Fibroblast of gingiva (primary cell): Measurements from ENCODE around the gene HYAL1.
A peak's percentile ranks its signal among the peaks of the same experiment; 100 is the strongest.

ENCODE experiments used
- DNase-seq: peaks from one replicate; pipeline ENCODE4 v3.0.0-alpha.2; 2011; ENCODE audit warnings: low read depth

HYAL1 gene

DNA sequence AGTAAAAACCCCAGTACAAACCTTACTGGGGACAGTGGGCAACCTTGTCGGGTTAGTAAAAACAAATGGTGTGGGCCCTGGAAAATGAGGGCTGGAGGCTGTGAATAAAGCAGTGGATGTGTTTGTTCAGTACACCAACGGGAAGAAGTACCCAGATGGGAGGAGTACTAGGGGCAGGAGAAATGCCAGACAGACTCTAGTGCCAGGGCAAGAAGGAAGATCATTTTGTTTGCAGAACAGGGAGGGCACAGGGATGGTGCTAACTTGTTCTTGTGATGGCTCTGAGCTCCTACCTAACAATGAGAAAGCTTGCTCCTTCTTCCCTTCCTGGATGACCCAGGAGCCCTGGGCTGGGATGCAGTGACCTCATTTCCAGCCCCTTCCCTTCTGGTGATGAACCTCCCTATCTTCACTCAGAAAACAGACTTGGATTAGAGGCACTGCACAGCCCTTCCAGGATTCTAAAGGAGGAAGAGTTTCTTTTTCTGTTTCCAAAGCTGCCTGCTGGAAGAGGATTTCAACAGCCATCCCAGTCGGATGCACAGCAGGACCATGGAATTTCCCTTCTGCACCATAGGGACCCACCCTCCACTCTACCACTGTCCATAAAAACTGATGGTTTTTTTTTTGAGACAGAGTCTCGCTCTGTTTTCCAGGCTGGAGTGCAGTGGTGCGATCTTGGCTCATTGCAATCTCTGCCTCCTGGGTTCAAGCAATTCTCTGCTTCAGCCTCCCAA is 31.1 kb upstream of the HYAL1 start:
- DNase-seq = no peak

DNA sequence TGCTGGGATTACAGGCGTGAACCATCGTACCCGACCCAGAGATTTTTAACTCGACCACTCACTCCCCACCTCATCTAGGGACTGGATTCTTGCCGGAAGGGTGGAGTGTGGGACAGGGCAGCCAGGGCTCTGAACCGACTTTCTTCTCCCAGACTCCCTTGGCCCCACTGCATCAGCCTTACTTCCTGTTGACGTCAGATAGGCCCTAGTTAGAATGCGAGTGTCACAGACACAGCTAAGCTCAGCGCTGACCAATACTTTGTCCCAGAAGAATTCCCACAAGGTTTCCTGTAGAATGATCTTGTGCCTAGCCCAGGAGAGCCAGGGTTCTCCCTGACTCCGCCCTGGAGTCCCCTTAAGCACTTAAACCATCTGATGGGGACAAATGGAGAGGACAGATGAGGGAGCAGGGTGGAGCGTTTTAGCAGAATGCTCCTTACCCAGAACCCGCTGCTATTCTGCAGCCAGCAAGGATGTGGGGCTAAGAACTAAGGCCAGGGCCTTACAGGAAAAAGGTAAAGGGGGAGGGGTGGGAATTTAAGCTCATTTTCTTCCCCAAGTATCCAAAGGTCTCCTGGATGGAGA is 30.5 kb upstream of the HYAL1 start:
- peak; percentile 59 for DNase-seq

DNA sequence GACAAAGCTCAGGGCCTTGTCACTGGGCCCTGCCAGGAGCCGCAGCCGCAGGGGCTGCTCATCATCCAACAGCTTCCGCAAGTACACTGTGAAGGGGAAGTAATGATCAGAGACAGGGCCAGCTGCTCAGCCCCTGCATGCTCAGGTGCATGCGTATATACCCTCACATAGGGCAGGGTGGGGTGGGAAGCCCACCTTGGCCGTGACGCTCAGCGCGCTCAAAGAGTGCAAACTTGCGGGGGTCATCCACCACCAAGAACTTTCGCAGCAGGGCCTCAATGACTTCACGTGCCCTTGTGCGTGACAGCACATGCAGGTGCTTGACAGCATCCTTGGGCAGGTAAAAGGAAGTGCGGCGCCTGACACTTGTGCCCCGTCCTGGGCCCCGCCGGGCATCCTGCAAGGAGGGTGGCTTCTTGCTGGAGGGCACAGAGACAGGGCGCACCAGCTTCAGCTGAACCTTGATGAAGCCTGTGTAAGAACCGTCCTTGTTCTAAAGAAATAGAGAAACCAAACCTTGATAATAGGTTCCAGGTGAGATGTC is 28.1 kb upstream of the HYAL1 start:
- no peak for DNase-seq

DNA sequence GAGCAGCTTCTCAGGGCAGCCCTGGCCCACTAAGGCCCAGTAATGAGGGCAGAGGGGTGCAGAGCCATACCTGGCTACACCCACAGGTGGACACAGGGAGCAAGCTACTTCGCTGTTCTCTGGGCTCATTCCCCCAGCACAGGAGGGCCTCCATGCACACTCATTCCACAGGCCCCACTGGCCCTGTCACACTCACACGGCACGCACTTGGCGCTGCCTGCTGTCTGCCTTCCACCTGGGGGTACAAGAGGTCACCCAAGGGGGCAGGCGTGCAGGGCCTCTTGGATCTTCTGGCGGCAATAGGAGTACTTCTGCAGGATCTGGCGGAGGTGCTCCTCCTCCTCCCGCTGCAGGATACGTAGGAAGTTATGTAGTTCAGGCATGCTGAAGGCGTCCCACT is 27.0 kb upstream of the HYAL1 start:
- DNase-seq = no peak

DNA sequence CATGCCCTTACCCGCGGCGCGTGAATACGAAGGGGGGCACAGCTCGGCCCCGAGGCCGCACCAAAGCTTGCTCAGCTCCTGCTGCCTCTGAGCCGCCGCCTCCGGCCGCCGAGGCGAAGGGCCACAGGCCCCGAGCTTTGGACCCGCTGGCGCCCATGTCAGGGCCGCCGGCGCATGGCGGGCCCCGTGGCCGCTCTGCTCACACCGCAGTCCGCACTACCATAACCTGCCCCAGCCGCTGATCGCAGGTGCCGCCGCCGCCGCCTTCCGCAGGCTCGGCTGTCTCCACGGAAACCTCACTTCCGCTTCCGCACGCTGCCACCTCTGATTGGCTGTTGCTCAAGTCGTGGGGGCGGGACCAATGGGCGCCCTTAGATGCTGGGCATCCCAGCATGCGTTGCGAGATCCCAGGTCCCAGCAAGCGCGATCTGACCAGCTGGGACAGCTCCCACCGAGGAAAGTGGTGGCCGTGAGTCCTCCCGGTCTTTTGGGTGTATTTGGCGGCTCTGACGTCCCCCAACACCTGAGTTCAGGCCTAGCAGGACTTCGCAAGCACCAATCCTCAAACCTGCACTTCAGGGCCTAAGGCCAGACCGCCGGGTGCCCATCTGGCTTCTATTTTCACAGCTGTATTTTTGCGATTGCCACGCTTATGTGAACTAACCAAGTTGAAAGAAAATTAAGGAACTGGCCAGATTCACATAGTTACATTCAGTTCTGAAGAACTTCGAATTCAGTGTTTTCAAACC is 24.7 kb upstream of the HYAL1 start, which contains the start of gene TUSC2:
Gene TUSC2 (minus strand): TSS at position 281 of the 749 bp plus-strand sequence. CDS start 124 bp downstream, at position 157.
- peak; percentile 93 for DNase-seq

DNA sequence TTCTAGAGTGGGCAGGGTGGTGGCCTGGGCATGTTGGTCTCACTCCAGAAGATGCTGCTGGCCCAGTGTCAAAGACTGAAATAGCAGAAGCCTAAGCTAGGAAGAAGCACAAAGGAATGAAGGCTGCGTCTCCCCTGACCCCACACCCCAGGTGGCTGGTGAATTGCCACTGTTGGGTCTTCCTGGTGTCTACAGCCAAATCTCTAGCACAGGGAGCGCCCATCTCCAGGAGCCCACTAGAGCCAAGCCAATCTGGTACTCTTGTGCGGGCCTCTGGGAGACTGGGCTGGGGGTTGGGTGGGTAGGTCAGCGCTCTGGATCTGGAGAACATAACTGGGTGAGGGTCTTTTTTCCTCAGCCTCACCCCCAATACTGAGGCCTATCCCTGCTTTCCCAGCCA is 23.8 kb upstream of the HYAL1 start:
- no peak for DNase-seq

DNA sequence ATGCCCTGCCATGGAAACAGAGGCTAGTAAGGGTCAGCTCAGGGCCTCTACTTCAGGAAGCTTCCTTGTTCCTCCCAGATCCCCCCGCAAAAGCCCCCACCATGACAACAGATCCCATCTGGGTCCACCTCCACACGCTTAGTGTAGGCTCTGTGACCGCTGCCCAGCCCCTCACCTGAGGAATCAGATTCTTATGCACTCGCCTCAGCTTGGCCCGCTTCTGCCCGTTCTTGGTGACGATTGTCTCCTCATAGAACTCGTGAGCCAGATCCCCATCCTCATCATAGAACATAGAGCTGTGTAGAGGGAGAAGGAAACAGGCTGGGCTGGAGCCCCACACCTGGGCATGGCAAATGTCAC is 22.8 kb upstream of the HYAL1 start:
- no peak for DNase-seq

DNA sequence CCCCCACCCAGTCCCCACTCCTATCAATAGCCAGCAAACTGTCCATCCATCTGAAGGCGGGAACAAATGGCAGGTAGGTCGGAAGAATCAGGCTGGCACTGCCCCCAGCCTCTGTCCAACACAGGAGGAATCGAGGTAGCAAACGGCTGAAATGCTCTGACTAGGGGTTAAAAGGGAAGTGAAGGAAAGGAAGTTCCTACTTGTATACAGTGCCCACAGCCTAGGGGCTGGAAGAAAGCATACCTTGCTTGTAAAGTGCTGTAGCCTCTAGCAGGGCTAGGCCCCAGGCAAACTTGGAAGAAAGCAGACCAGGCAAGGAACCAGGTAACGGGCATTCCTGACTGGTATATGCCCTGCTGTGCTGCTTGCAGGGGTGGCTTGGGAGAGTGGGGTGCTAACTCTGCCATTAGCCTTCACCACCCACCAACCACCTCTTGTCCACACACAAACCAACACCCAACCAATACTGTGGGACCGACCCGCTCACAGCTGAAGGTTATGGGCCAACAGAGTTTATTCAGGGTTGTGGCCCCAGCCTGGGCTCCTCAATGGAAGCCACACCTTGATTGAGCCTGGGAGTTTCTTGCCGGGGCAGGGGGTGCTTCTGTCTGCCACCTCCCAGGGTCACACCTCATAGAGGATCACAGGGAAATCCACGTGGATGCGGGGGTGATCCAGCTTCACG is 22.3 kb upstream of the HYAL1 start:
- no peak for DNase-seq

DNA sequence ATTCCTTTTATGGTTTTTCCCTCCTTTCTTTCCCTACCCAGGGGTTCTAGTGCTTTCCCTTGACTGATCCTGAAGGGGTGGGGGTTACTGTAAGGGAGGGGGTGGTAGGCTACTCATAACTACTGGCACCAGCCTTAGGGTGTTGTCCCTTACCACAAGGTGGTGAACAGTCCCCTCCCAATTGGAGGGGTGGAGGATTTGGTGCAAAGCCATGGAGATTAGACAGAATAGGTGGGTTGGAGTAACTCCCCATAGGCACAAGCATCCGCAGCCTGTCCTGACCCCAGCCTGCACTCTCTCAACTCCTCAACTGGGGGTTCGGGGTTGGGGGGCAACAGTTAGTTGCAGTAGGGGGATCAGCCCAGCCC is 21.7 kb upstream of the HYAL1 start:
- DNase-seq = no peak

DNA sequence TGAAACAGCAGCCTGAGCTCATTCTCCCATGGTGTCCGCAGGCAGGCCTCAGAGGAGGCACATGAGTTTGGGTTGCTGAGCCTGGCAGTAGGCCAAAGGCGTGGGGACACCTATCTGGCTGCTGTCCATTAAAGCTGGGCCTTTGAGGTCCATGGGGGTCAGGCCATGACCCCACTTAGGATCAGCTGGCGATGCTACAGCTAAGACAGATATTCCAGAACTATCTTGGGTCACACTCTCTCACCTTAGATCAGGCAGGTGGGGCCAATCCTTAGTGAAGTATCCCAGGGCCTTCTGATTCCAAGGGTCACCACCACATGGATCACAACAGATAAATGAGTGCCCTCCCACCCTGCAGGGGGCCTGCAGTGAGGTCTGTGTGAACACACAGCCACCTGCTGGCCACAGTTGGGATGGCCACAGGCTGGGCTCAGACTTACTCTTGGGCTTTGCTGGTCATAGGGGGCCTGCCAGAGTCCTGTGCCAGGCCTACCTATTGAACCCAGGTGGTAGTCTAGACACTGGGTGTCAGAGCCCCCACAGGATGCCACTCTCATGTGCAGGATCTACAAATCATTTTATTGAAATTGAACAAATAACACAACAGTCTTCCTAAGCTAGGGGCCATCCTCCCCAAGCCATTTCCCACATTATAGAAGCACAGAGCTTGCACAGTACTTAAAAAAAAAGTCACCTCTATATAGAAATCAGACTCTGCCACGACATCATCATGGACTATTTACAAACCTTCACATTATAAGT is 21.2 kb upstream of the HYAL1 start:
- DNase-seq = peak; percentile 43

DNA sequence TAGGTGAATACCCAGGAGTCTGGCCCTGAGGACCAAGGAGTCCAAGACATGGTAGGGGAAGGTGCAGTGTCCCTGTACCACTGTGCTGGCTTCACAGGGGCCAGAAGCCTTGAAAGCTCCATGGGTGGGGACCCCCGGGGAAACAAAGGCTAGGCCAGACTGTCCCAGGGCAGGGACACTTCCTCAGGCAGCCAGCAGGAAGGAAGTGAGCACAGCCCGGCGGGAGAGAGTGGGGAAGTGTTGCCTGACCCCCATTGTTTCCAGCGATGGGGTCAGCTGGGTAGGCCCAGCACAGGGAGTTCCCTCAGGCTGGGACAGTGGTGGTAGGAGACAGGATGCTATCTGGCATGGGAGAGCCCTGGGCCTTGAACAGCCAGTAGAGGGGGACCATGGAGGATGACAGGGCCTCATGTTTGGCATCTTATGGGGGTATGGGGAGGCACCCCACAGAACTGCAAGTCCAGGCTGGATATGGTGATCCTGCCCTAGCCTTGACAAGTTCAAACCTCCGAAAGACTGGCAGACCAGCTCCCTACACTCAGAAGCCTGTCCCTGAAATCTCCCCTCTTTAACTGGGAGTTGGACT is 20.3 kb upstream of the HYAL1 start:
- no peak for DNase-seq

DNA sequence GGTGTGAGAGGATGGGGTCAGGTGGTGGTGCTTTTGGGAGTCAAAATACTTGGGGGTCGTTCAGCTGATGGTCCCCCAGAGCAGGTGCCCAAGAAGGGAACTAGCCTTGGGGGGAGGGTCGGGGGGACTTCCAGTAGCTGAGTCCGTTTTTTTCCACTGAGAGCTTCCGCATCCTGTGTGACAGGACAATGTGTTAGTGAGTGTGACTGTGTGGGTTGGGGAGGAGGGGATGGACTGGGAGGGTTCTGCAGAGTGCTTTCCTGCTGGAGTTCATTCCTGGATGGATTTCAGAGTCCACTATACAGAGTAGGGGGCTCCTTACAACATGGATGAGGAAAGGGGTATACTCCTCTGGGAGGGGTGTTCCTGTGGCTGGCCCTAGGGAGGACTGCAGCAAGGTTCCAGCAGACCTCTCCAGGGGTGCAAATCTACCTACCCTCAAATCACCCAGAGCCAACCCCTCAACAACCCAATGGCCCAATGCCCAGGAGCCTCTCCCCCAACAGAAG is 19.8 kb upstream of the HYAL1 start:
- DNase-seq = no peak

DNA sequence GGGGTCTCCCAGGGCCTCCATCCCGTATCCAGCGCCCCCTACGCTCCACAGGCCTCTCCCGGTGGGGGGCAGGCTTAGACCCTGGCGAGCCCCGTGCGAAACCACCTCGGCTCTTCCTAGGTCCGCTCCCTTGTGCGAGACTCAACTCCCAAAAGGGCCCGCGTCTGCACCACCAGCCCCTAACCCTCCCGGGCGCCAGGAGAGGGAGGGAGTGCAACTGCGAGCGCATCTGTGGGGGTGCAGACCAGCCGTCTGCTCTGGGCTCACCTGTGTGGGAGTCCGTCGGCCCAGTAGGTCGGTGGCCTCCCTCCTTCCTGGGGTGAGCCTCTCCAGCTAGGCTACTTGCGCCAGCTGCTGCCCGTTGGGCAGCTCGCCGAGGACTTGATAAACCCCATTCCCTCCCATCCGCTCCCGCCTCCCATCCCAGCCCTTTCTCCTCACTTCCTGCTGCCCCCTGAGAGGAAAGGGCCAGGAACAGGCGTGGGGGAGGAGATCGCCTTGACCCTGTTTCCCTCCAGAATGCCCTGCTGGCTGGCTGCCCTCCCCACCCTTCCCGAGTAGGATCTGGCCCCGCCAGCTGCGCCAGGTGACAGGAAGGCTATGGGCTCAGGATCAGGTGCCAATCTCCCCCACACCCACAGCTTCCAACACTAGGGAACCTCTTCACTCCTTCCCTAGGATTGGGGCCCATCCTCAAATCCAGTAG is 19.2 kb upstream of the HYAL1 start, which contains the start of gene HYAL2:
Gene HYAL2 (minus strand): TSS at position 360 of the 706 bp plus-strand sequence. CDS start 2,256 bp downstream, outside the sequence.
- no peak for DNase-seq

DNA sequence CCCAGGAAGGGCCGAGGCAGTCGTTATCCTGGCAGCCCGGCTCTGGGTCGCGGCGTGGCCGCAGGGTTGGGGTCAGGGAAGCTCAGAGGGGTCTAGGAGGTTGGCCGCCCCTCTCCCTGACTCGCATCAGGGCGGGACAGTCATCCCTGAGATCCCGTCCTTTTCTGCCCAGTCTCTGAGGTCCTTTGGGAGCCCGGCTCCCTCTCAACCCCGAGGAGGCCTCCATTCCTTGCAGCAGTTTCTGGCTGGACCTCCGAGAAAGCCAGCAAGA is 18.7 kb upstream of the HYAL1 start:
- no peak for DNase-seq

DNA sequence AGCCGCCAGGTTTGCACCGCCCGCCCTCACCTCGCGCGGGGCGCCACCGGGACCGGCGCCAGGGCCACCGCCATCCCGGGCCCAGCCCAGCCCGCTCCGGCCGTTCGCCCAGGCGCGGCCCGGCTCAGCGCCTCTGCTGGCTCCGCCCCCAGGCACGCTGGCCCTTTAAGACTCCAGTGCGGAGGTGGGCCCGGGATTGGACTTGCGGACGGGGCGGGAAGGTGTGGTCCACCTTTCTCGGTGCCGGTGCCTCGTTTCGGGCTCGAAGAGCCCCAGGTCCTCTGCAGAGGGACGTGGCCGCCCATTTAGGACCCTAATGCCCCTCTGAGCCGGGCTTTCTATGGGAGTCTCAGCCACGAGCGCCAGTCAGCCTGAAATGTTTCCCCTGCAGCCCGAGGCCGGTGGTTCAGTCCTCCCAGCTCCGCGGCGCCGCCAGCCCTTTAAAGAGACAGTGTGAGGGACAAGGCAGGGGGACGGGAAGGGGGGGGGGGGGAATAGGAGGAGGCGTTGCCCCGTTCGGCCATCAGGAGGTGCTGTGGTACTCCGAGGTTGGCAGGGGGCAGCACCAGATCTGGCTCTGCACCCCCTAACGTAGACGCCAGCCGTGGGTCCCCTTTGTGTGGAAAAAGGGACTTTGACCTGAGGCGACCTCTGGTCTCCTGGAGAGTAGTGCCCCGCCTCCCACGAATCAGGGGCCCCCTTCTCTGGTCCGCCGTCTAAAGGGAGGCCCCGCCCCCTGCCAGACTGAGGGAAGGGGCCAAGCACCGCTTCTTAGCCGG is 18.2 kb upstream of the HYAL1 start:
- peak; percentile 85 for DNase-seq

DNA sequence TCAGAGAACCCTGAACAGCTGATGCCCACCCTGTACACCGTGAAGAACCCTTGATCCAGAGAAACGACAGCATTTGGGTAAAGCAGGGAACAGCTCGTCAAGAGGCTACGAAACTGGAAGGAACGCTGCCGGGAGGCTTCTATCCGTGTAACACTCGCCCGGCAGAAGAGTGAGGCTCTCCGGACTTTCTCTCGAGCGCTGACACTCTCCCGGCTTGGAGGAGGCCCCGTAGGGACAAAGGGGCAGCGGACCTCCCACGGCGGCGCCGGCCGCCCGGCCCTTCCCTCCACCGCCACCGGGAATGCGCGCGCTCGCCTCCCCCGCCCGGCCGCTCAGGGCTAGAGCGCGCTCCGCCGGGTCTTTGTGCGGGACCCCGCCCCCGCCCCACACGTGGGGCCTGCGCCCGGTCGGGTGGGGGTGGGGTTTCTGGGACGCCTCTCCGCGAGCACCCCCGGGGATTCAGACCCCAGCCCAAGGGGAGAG is 17.5 kb upstream of the HYAL1 start:
- DNase-seq = peak; percentile 70

DNA sequence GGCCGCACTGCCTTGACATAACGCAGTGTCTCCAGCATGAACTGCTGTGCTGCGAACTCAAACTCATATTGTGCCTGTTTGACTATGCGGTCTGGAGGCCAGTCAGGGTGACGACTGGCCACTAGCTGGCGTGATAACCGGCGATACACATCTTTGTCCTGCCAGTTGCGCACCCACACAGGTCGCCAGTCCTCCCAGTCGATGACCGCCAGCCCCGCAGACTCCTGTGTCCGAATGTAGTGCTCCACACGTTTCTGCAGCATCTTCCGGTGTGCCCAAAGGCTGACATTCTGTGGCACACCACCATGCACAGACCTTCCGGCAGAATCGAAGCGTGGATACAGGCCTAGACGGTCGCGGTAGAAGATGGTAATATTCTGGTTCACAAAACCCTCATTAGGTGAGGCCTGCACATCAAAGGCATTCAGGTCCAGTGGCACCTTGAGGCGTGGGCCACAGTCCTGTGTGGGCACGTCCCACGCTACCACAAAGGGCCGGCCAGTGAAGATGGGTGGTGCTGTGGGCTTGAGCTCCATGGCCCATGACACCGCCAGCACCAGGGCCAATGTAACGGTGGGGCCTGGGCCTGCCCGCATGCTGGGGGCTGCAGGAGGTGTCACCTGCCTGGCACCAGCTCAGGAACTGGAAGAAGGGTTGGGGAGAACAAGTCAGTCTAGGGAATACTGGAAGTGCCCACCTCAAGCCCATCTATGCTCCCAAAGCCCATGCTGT is 16.7 kb upstream of the HYAL1 start:
- no peak for DNase-seq

DNA sequence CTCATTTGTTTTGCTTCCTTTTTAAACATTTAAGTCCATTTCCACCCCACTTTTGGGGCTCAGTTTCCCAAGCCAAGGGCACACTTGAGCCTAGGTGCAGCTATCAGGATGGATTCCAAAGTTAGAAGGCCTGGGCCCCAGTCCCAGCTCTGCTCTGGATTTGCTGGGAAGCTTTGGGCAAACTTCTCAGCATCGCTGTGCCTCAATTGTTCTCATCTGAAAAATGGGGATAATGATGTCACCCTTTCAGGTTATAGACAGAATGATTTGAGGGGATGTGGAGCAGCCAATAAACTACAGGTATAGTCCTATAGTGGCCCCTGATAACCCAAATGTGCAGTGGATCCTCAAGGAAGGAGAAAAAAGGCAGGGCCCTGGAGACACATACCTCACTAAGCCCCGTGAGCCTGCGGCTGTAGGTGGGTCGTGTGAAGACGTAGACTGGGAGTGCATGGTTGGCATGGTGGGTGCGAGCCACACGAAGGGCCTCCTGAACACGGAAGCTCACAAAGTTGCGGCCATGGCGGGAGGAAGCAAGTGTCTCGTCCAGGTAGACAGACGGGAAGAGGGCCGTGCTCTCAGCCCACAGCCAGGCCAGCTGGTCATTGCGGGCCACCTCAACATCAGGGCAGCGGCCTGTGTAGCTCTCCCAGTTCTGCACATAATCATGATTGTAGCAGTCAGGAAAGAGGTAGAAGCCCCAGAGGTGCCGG is 16.0 kb upstream of the HYAL1 start:
- no peak for DNase-seq
